Measurements from ENCODE around the gene TCAP. TPM values are rescaled to one million over a fixed set of nuclear protein-coding genes. Genes with fewer than 3 reads are reported as not detected.
A peak's percentile ranks its signal among the peaks of the same experiment; 100 is the strongest.

The TCAP gene
- total and polyA plus RNA-seq, 2 experiments from 2014 or later: 0.61 to 2.1 TPM

DNA sequence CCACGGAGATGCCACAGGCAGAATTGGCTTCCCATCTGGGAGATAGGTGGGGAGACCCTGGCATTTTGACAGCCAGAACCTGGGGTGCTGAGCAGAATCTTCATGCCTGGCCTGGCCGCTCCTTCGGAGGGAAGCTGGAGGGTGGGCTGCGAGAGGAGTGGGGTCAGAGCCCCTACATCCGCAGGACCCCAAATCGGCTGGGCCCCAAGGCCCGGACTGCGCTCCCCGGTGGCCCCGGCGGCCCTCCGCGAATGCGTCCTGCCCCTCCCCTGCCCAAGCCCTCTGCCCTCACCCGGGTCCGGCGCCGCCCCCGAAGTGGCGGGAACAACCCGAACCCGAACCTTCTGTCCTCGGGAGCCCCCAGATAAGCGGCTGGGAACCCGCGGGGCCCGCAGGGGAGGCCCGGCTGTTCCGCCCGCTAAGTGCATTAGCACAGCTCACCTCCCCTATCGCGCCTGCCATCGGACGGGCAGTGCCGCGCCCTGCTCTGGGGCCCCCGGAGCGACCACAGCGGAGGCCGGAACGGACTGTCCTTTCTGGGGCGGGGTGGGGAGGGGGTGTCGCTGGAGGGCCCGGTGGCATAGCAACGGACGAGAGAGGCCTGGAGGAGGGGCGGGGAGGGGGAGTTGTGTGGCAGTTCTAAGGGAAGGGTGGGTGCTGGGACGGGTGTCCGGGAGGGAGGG is 2.3 kb downstream of the TCAP start:
- H4K20me1 ChIP-seq (replicated peaks; ENCODE audit: insufficient read depth): no peaks in the 10 kb centered on the region; the same call in 1 of the 2 replicates
- H3K9me2 ChIP-seq (ENCODE audit: insufficient read depth): no peaks in the 10 kb centered on the region
- 0 out of 2 replicates have a peak overlapping the region, but pooled peaks have one; percentile 43 for H2AFZ ChIP-seq
- no peaks in the 10 kb centered on the region; the same call in 2 of the 3 replicates for H3K36me3 Mint-ChIP-seq (ENCODE audit: low read depth)
- H3K4me3 Mint-ChIP-seq: peak overlapping the region; percentile 68
- no peaks in the 10 kb centered on the region for H3K36me3 ChIP-seq (ENCODE audit: insufficient read depth)
- peaks cover 31% of the 10 kb centered on the region for H3K27me3 Mint-ChIP-seq (ENCODE audit: insufficient read depth, low read depth, poor library complexity)
- no peak overlapping the region for H3K27ac ChIP-seq (ENCODE audit: low read depth)
- TF ChIP-seq, protein P1, sequence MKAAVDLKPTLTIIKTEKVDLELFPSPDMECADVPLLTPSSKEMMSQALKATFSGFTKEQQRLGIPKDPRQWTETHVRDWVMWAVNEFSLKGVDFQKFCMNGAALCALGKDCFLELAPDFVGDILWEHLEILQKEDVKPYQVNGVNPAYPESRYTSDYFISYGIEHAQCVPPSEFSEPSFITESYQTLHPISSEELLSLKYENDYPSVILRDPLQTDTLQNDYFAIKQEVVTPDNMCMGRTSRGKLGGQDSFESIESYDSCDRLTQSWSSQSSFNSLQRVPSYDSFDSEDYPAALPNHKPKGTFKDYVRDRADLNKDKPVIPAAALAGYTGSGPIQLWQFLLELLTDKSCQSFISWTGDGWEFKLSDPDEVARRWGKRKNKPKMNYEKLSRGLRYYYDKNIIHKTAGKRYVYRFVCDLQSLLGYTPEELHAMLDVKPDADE (IDR thresholded peaks at IDR 0.05): no peak
- TF ChIP-seq EZH2 (IDR thresholded peaks at IDR 0.05; ENCODE audit: low read depth, unreplicated experiment): no peak
- TF ChIP-seq CREB1 (CRISPR knock-in tag; IDR thresholded peaks at IDR 0.05; ENCODE audit: low read depth): no peak
- no peak for TF ChIP-seq JUNB (IDR thresholded peaks at IDR 0.05; ENCODE audit: unreplicated experiment)
- TF ChIP-seq, protein P2, sequence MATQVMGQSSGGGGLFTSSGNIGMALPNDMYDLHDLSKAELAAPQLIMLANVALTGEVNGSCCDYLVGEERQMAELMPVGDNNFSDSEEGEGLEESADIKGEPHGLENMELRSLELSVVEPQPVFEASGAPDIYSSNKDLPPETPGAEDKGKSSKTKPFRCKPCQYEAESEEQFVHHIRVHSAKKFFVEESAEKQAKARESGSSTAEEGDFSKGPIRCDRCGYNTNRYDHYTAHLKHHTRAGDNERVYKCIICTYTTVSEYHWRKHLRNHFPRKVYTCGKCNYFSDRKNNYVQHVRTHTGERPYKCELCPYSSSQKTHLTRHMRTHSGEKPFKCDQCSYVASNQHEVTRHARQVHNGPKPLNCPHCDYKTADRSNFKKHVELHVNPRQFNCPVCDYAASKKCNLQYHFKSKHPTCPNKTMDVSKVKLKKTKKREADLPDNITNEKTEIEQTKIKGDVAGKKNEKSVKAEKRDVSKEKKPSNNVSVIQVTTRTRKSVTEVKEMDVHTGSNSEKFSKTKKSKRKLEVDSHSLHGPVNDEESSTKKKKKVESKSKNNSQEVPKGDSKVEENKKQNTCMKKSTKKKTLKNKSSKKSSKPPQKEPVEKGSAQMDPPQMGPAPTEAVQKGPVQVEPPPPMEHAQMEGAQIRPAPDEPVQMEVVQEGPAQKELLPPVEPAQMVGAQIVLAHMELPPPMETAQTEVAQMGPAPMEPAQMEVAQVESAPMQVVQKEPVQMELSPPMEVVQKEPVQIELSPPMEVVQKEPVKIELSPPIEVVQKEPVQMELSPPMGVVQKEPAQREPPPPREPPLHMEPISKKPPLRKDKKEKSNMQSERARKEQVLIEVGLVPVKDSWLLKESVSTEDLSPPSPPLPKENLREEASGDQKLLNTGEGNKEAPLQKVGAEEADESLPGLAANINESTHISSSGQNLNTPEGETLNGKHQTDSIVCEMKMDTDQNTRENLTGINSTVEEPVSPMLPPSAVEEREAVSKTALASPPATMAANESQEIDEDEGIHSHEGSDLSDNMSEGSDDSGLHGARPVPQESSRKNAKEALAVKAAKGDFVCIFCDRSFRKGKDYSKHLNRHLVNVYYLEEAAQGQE (IDR thresholded peaks at IDR 0.05; ENCODE audit: unreplicated experiment): no peak
- no peak for TF ChIP-seq POLR2AphosphoS5 (IDR thresholded peaks at IDR 0.05; ENCODE audit: low read depth)
- TF ChIP-seq NANOG (IDR thresholded peaks at IDR 0.05; ENCODE audit: borderline replicate concordance): no peak
- TF ChIP-seq ZNF331 (CRISPR knock-in tag; IDR thresholded peaks at IDR 0.05; ENCODE audit: low read depth): no peak
- no peak for TF ChIP-seq ZNF114 (CRISPR knock-in tag; IDR thresholded peaks at IDR 0.05)
- TF ChIP-seq, protein P3, sequence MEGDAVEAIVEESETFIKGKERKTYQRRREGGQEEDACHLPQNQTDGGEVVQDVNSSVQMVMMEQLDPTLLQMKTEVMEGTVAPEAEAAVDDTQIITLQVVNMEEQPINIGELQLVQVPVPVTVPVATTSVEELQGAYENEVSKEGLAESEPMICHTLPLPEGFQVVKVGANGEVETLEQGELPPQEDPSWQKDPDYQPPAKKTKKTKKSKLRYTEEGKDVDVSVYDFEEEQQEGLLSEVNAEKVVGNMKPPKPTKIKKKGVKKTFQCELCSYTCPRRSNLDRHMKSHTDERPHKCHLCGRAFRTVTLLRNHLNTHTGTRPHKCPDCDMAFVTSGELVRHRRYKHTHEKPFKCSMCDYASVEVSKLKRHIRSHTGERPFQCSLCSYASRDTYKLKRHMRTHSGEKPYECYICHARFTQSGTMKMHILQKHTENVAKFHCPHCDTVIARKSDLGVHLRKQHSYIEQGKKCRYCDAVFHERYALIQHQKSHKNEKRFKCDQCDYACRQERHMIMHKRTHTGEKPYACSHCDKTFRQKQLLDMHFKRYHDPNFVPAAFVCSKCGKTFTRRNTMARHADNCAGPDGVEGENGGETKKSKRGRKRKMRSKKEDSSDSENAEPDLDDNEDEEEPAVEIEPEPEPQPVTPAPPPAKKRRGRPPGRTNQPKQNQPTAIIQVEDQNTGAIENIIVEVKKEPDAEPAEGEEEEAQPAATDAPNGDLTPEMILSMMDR (conservative IDR thresholded peaks at IDR 0.05; ENCODE audit: low read depth in 2 of 2): no peak
- TF ChIP-seq EZH2phosphoT487 (IDR thresholded peaks at IDR 0.05; ENCODE audit: unreplicated experiment): no peak
- TF ChIP-seq STAT1 (IDR thresholded peaks at IDR 0.05; ENCODE audit: unreplicated experiment): no peak
- TF ChIP-seq, protein P4, sequence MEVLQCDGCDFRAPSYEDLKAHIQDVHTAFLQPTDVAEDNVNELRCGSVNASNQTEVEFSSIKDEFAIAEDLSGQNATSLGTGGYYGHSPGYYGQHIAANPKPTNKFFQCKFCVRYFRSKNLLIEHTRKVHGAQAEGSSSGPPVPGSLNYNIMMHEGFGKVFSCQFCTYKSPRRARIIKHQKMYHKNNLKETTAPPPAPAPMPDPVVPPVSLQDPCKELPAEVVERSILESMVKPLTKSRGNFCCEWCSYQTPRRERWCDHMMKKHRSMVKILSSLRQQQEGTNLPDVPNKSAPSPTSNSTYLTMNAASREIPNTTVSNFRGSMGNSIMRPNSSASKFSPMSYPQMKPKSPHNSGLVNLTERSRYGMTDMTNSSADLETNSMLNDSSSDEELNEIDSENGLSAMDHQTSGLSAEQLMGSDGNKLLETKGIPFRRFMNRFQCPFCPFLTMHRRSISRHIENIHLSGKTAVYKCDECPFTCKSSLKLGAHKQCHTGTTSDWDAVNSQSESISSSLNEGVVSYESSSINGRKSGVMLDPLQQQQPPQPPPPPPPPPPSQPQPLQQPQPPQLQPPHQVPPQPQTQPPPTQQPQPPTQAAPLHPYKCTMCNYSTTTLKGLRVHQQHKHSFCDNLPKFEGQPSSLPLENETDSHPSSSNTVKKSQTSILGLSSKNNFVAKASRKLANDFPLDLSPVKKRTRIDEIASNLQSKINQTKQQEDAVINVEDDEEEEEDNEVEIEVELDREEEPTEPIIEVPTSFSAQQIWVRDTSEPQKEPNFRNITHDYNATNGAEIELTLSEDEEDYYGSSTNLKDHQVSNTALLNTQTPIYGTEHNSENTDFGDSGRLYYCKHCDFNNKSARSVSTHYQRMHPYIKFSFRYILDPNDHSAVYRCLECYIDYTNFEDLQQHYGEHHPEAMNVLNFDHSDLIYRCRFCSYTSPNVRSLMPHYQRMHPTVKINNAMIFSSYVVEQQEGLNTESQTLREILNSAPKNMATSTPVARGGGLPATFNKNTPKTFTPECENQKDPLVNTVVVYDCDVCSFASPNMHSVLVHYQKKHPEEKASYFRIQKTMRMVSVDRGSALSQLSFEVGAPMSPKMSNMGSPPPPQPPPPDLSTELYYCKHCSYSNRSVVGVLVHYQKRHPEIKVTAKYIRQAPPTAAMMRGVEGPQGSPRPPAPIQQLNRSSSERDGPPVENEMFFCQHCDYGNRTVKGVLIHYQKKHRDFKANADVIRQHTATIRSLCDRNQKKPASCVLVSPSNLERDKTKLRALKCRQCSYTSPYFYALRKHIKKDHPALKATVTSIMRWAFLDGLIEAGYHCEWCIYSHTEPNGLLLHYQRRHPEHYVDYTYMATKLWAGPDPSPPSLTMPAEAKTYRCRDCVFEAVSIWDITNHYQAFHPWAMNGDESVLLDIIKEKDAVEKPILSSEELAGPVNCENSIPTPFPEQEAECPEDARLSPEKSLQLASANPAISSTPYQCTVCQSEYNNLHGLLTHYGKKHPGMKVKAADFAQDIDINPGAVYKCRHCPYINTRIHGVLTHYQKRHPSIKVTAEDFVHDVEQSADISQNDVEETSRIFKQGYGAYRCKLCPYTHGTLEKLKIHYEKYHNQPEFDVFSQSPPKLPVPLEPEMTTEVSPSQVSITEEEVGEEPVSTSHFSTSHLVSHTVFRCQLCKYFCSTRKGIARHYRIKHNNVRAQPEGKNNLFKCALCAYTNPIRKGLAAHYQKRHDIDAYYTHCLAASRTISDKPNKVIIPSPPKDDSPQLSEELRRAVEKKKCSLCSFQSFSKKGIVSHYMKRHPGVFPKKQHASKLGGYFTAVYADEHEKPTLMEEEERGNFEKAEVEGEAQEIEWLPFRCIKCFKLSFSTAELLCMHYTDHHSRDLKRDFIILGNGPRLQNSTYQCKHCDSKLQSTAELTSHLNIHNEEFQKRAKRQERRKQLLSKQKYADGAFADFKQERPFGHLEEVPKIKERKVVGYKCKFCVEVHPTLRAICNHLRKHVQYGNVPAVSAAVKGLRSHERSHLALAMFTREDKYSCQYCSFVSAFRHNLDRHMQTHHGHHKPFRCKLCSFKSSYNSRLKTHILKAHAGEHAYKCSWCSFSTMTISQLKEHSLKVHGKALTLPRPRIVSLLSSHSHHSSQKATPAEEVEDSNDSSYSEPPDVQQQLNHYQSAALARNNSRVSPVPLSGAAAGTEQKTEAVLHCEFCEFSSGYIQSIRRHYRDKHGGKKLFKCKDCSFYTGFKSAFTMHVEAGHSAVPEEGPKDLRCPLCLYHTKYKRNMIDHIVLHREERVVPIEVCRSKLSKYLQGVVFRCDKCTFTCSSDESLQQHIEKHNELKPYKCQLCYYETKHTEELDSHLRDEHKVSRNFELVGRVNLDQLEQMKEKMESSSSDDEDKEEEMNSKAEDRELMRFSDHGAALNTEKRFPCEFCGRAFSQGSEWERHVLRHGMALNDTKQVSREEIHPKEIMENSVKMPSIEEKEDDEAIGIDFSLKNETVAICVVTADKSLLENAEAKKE (CRISPR knock-in tag; IDR thresholded peaks at IDR 0.05): no peak
- DNase-seq (ENCODE audit: low spot score) (peak; percentile 48), ATAC-seq (peak; percentile 5)
- no peaks in the 10 kb centered on the region; the same call in 2 of the 3 replicates for H3K9me3 Mint-ChIP-seq
- peak overlapping the region; percentile 90 for H3K4me2 ChIP-seq
- no peaks in the 10 kb centered on the region for H3K79me2 ChIP-seq (replicated peaks; ENCODE audit: insufficient read depth)
- H3F3A ChIP-seq (replicated peaks; ENCODE audit: low read depth): peaks cover 3% of the 10 kb centered on the region
- peaks cover 46% of the 10 kb centered on the region for H3K4me1 Mint-ChIP-seq
- peaks cover 46% of the 10 kb centered on the region for H3K4me1 ChIP-seq (ENCODE audit: insufficient read depth)
- H3K27me3 ChIP-seq (ENCODE audit: insufficient read depth): peaks cover 41% of the 10 kb centered on the region
- H3K4me3 ChIP-seq: peak overlapping the region; percentile 64
- no peak overlapping the region for H3K27ac Mint-ChIP-seq
